NCI-H187 (cell line): ENCODE data around the gene SLC27A4.
"Not testable (repeated sequence)": the region's sequence is repeated elsewhere in the genome, so short reads cannot be mapped to it uniquely, and the experiment has no call there.

ENCODE experiments used
- DNase-seq, 2 experiments: peaks; one replicate each; lab custom pipeline; 2025; lab: John Stamatoyannopoulos, UW

The SLC27A4 gene

GRCh38 chr9:128324401-128324800 lies 15.9 kb upstream of the SLC27A4 start:
- DNase-seq, result no peak

- no peak for DNase-seq
These were observed 14.7 kb upstream of the SLC27A4 start for GRCh38 chr9:128325629-128326028.

GRCh38 chr9:128333451-128333869 lies 6.9 kb upstream of the SLC27A4 start:
- no peak for DNase-seq

GRCh38 chr9:128335161-128335560 lies 5.2 kb upstream of the SLC27A4 start:
- no peak for DNase-seq

GRCh38 chr9:128335914-128336313 lies 4.4 kb upstream of the SLC27A4 start:
- DNase-seq, result no peak

GRCh38 chr9:128337936-128338335 lies 2.4 kb upstream of the SLC27A4 start:
- DNase-seq, result no peak

GRCh38 chr9:128338852-128339614 lies 1.3 kb upstream of the SLC27A4 start:
- not testable (repeated sequence) for DNase-seq

- DNase-seq, result no peak
These were observed 536 bp downstream of the SLC27A4 start for GRCh38 chr9:128340691-128341434.

GRCh38 chr9:128341435-128341849 lies 1.1 kb downstream of the SLC27A4 start:
- peak; percentile 4 to 15 for DNase-seq

- no peak for DNase-seq
These were observed 2.8 kb downstream of the SLC27A4 start for GRCh38 chr9:128342971-128343680.

- no peak for DNase-seq
These were observed 3.5 kb downstream of the SLC27A4 start for GRCh38 chr9:128343855-128344254.

GRCh38 chr9:128344931-128345605 lies 4.7 kb downstream of the SLC27A4 start:
- no peak for DNase-seq

- DNase-seq, result no peak
These were observed 8.8 kb downstream of the SLC27A4 start for GRCh38 chr9:128349125-128349524.

GRCh38 chr9:128349772-128350171 lies 9.4 kb downstream of the SLC27A4 start:
- no peak for DNase-seq

GRCh38 chr9:128355451-128355850 lies 15.1 kb downstream of the SLC27A4 start:
- DNase-seq, result no peak

- DNase-seq, result no peak
These were observed 17.8 kb downstream of the SLC27A4 start for GRCh38 chr9:128358090-128358489.

- DNase-seq, result no peak
These were observed 18.5 kb downstream of the SLC27A4 start for GRCh38 chr9:128358861-128359260.

- DNase-seq, result no peak
These were observed 20.5 kb downstream of the SLC27A4 start for GRCh38 chr9:128360826-128361225.

GRCh38 chr9:128361296-128361985 lies 21.1 kb downstream of the SLC27A4 start:
- no peak for DNase-seq

GRCh38 chr9:128361986-128362646 lies 21.8 kb downstream of the SLC27A4 start:
- DNase-seq, result peak; percentile 24 to 47

GRCh38 chr9:128362774-128363173 lies 22.4 kb downstream of the SLC27A4 start:
- no peak for DNase-seq
